ENCODE results near the gene SPSB4.

SPSB4 gene

GRCh38 chr3:141183606-141184005 lies 132.5 kb downstream of the SPSB4 start:
- no peaks in the 10 kb centered on the region for H3K36me3 ChIP-seq (replicated peaks; ENCODE audit: insufficient read depth, low read length)
- no peak for TF ChIP-seq EZH2phosphoT487 (IDR thresholded peaks at IDR 0.05; ENCODE audit: low read length)
- no peak for TF ChIP-seq CTCF (IDR thresholded peaks at IDR 0.05; ENCODE audit: low read length)
- TF ChIP-seq EZH2 (optimal IDR thresholded peaks at IDR 0.05; ENCODE audit: low read depth, low read length): no peak

GRCh38 chr3:141184430-141184829 lies 133.3 kb downstream of the SPSB4 start:
- no peak for DNase-seq
- no peaks in the 10 kb centered on the region for H3K27me3 ChIP-seq (replicated peaks; ENCODE audit: insufficient read depth, low read length)

More at GRCh38 chr3:141183606-141184005, 132.5 kb downstream of the SPSB4 start:
- Histone ChIP-seq H3K4me1 (ENCODE audit: low read length) (no peaks in the 10 kb centered on the region), H2AFZ (ENCODE audit: low read length) (no peak overlapping the region), H3K9ac (ENCODE audit: low read length) (no peak overlapping the region), H3F3A (ENCODE audit: insufficient read depth, low read length) (no peaks in the 10 kb centered on the region), H3K9me2 (replicated peaks; ENCODE audit: insufficient read depth, low read length) (no peaks in the 10 kb centered on the region), H3K79me2 (ENCODE audit: low read length) (no peaks in the 10 kb centered on the region), H3K27ac (ENCODE audit: low read length) (no peak overlapping the region), H3K4me2 (ENCODE audit: low read depth, low read length) (no peak overlapping the region), H3K4me3 (ENCODE audit: low read length) (no peak overlapping the region), H4K20me1 (ENCODE audit: insufficient read depth, low read length) (no peaks in the 10 kb centered on the region), H3K9me3 (replicated peaks; ENCODE audit: insufficient read depth, low read length) (no peaks in the 10 kb centered on the region), H3K27me3 (replicated peaks; ENCODE audit: insufficient read depth, low read length) (no peaks in the 10 kb centered on the region)
- DNase-seq: no peak

GRCh38 chr3:141191097-141191749 lies 140.1 kb downstream of the SPSB4 start:
- no peaks in the 10 kb centered on the region for H3K4me1 ChIP-seq (ENCODE audit: low read length)
- no peaks in the 10 kb centered on the region for H4K20me1 ChIP-seq (ENCODE audit: insufficient read depth, low read length)
- H3K9ac ChIP-seq (ENCODE audit: low read length): no peak overlapping the region
- no peaks in the 10 kb centered on the region for H3K9me2 ChIP-seq (replicated peaks; ENCODE audit: insufficient read depth, low read length)
- no peak overlapping the region for H3K4me2 ChIP-seq (ENCODE audit: low read depth, low read length)
- H3K27me3 ChIP-seq (replicated peaks; ENCODE audit: insufficient read depth, low read length): no peaks in the 10 kb centered on the region
- no peaks in the 10 kb centered on the region for H3K36me3 ChIP-seq (replicated peaks; ENCODE audit: insufficient read depth, low read length)
- DNase-seq: no peak
- H2AFZ ChIP-seq (ENCODE audit: low read length): 0 out of 2 replicates have a peak overlapping the region, but pooled peaks have one; percentile 11
- TF ChIP-seq CTCF (IDR thresholded peaks at IDR 0.05; ENCODE audit: low read length) (no peak), EZH2phosphoT487 (IDR thresholded peaks at IDR 0.05; ENCODE audit: low read length) (no peak), EZH2 (optimal IDR thresholded peaks at IDR 0.05; ENCODE audit: low read depth, low read length) (no peak)
- no peaks in the 10 kb centered on the region for H3K9me3 ChIP-seq (replicated peaks; ENCODE audit: insufficient read depth, low read length)
- no peak overlapping the region for H3K27ac ChIP-seq (ENCODE audit: low read length)
- no peaks in the 10 kb centered on the region for H3F3A ChIP-seq (ENCODE audit: insufficient read depth, low read length)
- no peaks in the 10 kb centered on the region for H3K79me2 ChIP-seq (ENCODE audit: low read length)
- H3K4me3 ChIP-seq (ENCODE audit: low read length): no peak overlapping the region

More at GRCh38 chr3:141184430-141184829, 133.3 kb downstream of the SPSB4 start:
- no peak overlapping the region for H3K27ac ChIP-seq (ENCODE audit: low read length)
- H3K4me3 ChIP-seq (ENCODE audit: low read length): no peak overlapping the region
- no peaks in the 10 kb centered on the region for H4K20me1 ChIP-seq (ENCODE audit: insufficient read depth, low read length)
- H3F3A ChIP-seq (ENCODE audit: insufficient read depth, low read length): no peaks in the 10 kb centered on the region
- TF ChIP-seq CTCF (IDR thresholded peaks at IDR 0.05; ENCODE audit: low read length): no peak
- TF ChIP-seq EZH2 (optimal IDR thresholded peaks at IDR 0.05; ENCODE audit: low read depth, low read length): no peak
- TF ChIP-seq EZH2phosphoT487 (IDR thresholded peaks at IDR 0.05; ENCODE audit: low read length): no peak
- H3K4me2 ChIP-seq (ENCODE audit: low read depth, low read length): no peak overlapping the region
- H3K9me3 ChIP-seq (replicated peaks; ENCODE audit: insufficient read depth, low read length): no peaks in the 10 kb centered on the region
- H3K9ac ChIP-seq (ENCODE audit: low read length): no peak overlapping the region
- no peaks in the 10 kb centered on the region for H3K9me2 ChIP-seq (replicated peaks; ENCODE audit: insufficient read depth, low read length)
- H3K36me3 ChIP-seq (replicated peaks; ENCODE audit: insufficient read depth, low read length): no peaks in the 10 kb centered on the region
- no peaks in the 10 kb centered on the region for H3K79me2 ChIP-seq (ENCODE audit: low read length)
- H3K4me1 ChIP-seq (ENCODE audit: low read length): no peaks in the 10 kb centered on the region
- no peak overlapping the region for H2AFZ ChIP-seq (ENCODE audit: low read length)

Measured in MM.1S (cell line).